ENCODE results near the gene CXCR2. TPM values are rescaled to one million over a fixed set of nuclear protein-coding genes. Genes with fewer than 3 reads are reported as not detected.
"Not testable (repeated sequence)": the region's sequence is repeated elsewhere in the genome, so short reads cannot be mapped to it uniquely, and the experiment has no call there.

Gene CXCR2
- polyA plus RNA-seq, 1 experiment = not detected

GRCh38 chr2:218091746-218092145 lies 34.1 kb upstream of the CXCR2 start:
- ChIA-PET POLR2A (no interaction called here), CTCF (no interaction called here)
- H3K27me3 ChIP-seq (ENCODE audit: control insufficient read depth, insufficient read depth, low read length) = peaks cover 19% of the 10 kb centered on the region
- no peak for TF ChIP-seq CTCF (IDR thresholded peaks at IDR 0.05; ENCODE audit: insufficient read depth, low read depth, low read length)
- no peaks in the 10 kb centered on the region for H3K36me3 ChIP-seq (ENCODE audit: control insufficient read depth, insufficient read depth, low read length)
- DNase-seq (ENCODE audit: low read depth) = no peak
- H3K4me3 ChIP-seq (ENCODE audit: low read depth, low read length) = no peak overlapping the region

GRCh38 chr2:218093879-218094278 lies 31.9 kb upstream of the CXCR2 start:
- H3K27me3 ChIP-seq (ENCODE audit: control insufficient read depth, insufficient read depth, low read length) = peaks cover 19% of the 10 kb centered on the region
- ChIA-PET CTCF (interaction anchor here (1.0 to 1.4 kb wide), 2 partner anchors 12 to 23 kb away, joined by 3 read pairs; no protein-coding TSS in a partner anchor), POLR2A (no interaction called here)
- no peaks in the 10 kb centered on the region for H3K36me3 ChIP-seq (ENCODE audit: control insufficient read depth, insufficient read depth, low read length)
- no peak for DNase-seq (ENCODE audit: low read depth)
- TF ChIP-seq CTCF (IDR thresholded peaks at IDR 0.05; ENCODE audit: insufficient read depth, low read depth, low read length) = no peak
- no peak overlapping the region for H3K4me3 ChIP-seq (ENCODE audit: low read depth, low read length)

GRCh38 chr2:218095853-218096252 lies 30.0 kb upstream of the CXCR2 start:
- ChIA-PET CTCF (no interaction called here), POLR2A (no interaction called here)
- no peaks in the 10 kb centered on the region for H3K36me3 ChIP-seq (ENCODE audit: control insufficient read depth, insufficient read depth, low read length)

GRCh38 chr2:218097975-218098374 lies 27.9 kb upstream of the CXCR2 start:
- Histone ChIP-seq H3K36me3 (ENCODE audit: control insufficient read depth, insufficient read depth, low read length) (no peaks in the 10 kb centered on the region), H3K27me3 (ENCODE audit: control insufficient read depth, insufficient read depth, low read length) (peaks cover 6% of the 10 kb centered on the region), H3K4me3 (ENCODE audit: low read depth, low read length) (no peak overlapping the region)
- ChIA-PET CTCF (interaction anchor here (1.4 kb wide), 1 partner anchor 12 kb away, joined by 6 read pairs; no protein-coding TSS in a partner anchor), POLR2A (no interaction called here)
- TF ChIP-seq CTCF (IDR thresholded peaks at IDR 0.05; ENCODE audit: insufficient read depth, low read depth, low read length) = no peak
- no peak for DNase-seq (ENCODE audit: low read depth)

More at GRCh38 chr2:218095853-218096252, 30.0 kb upstream of the CXCR2 start:
- DNase-seq (ENCODE audit: low read depth) = no peak
- no peak overlapping the region for H3K4me3 ChIP-seq (ENCODE audit: low read depth, low read length)
- no peak for TF ChIP-seq CTCF (IDR thresholded peaks at IDR 0.05; ENCODE audit: insufficient read depth, low read depth, low read length)
- peaks cover 17% of the 10 kb centered on the region for H3K27me3 ChIP-seq (ENCODE audit: control insufficient read depth, insufficient read depth, low read length)

- POLR2A ChIA-PET; H3K36me3 ChIP-seq (ENCODE audit: control insufficient read depth, insufficient read depth, low read length); H3K4me3 ChIP-seq (ENCODE audit: low read depth, low read length); DNase-seq (ENCODE audit: low read depth); H3K27me3 ChIP-seq (ENCODE audit: control insufficient read depth, insufficient read depth, low read length): not testable (repeated sequence)
- CTCF ChIA-PET = interaction anchor here (2.4 kb wide), 1 partner anchor 11 kb away, joined by 6 read pairs; no protein-coding TSS in a partner anchor
Measured at GRCh38 chr2:218108834-218109233, 17.0 kb upstream of the CXCR2 start.

GRCh38 chr2:218121789-218122188 lies 4.0 kb upstream of the CXCR2 start:
- H3K36me3 ChIP-seq (ENCODE audit: control insufficient read depth, insufficient read depth, low read length); DNase-seq (ENCODE audit: low read depth); POLR2A ChIA-PET; H3K4me3 ChIP-seq (ENCODE audit: low read depth, low read length): not testable (repeated sequence)
- H3K27me3 ChIP-seq (ENCODE audit: control insufficient read depth, insufficient read depth, low read length) = peaks cover 15% of the 10 kb centered on the region
- CTCF ChIA-PET = interaction anchor here (1.1 kb wide), 1 partner anchor 8 kb away, joined by 4 read pairs; no protein-coding TSS in a partner anchor

- CTCF ChIA-PET = interaction anchor here (1.1 kb wide), 1 partner anchor 9 kb away, joined by 4 read pairs; no protein-coding TSS in a partner anchor
- H3K4me3 ChIP-seq (ENCODE audit: low read depth, low read length); POLR2A ChIA-PET; DNase-seq (ENCODE audit: low read depth); H3K36me3 ChIP-seq (ENCODE audit: control insufficient read depth, insufficient read depth, low read length): not testable (repeated sequence)
- H3K27me3 ChIP-seq (ENCODE audit: control insufficient read depth, insufficient read depth, low read length) = peaks cover 15% of the 10 kb centered on the region
Measured at GRCh38 chr2:218122286-218122685, 3.5 kb upstream of the CXCR2 start.

Data from BJ (cell line).